Activated CD8-positive, alpha-beta T cell treated with anti-CD3 and anti-CD28 coated beads for 36 hours (primary cell): ENCODE data around the gene DTNBP1. TPM values are rescaled to one million over a fixed set of nuclear protein-coding genes. Genes with fewer than 3 reads are reported as not detected.

ENCODE experiments used
- ATAC-seq: fragments of 200-7000 bp; cut with Tn5 transposase; one replicate; pipeline ENCODE4 v1.10.0; 2021; ENCODE audit warnings: mild to moderate bottlenecking, moderate library complexity
- CTCF ChIA-PET: fragments of 350-600 bp; sonication (Branson Sonifier 250); formaldehyde crosslinking; loops from one replicate; lab custom pipeline; 2021; ENCODE audit warnings: antibody characterized with exemption; lab: Charles Lee
- POLR2A ChIA-PET: fragments of 350-600 bp; sonication (Branson Sonifier 250); formaldehyde crosslinking; loops from one replicate; lab custom pipeline; 2021; ENCODE audit warnings: antibody characterized with exemption; lab: Charles Lee
- DNase-seq: peaks from one replicate; pipeline ENCODE4 v3.0.0-alpha.2; 2020
- H3K27ac Mint-ChIP-seq: one replicate; pipeline ENCODE4 v1.8.0; 2021; ENCODE audit warnings: mild to moderate bottlenecking, mixed read lengths
- H3K27me3 Mint-ChIP-seq: one replicate; pipeline ENCODE4 v1.8.0; 2021; ENCODE audit warnings: mixed read lengths
- H3K36me3 Mint-ChIP-seq: one replicate; pipeline ENCODE4 v1.8.0; 2021; ENCODE audit warnings: low read depth, mixed read lengths
- H3K4me1 Mint-ChIP-seq: one replicate; pipeline ENCODE4 v1.8.0; 2021; ENCODE audit warnings: low read depth, mixed read lengths
- H3K4me3 Mint-ChIP-seq: one replicate; pipeline ENCODE4 v1.8.0; 2021; ENCODE audit warnings: mild to moderate bottlenecking, moderate library complexity, mixed read lengths
- H3K9me3 Mint-ChIP-seq: one replicate; pipeline ENCODE4 v1.8.0; 2021; ENCODE audit warnings: mixed read lengths
- CTCF ChIP-seq: fragments of 200-600 bp; IDR thresholded peaks from one replicate; pipeline ENCODE4 v1.8.0; 2022; ENCODE audit warnings: antibody characterized with exemption, mild to moderate bottlenecking
- intact Hi-C: fragments of 100-400 bp; cut with micrococcal nuclease; formaldehyde crosslinking; loops from one replicate; pipeline ENCODE4 v1.10.0; 2022
- total RNA-seq, 2 experiments: library from RNA; stranded (reverse); gene quantifications; one replicate each; pipeline ENCODE4 v1.2.3, GENCODE V29; 2021

The DTNBP1 gene
- total RNA-seq, 2 experiments from 2014 or later, result 12.6 to 14.6 TPM

GRCh38 chr6:15483060-15483459, 179.8 kb downstream of the DTNBP1 start:
- H3K9me3 Mint-ChIP-seq, result no peaks in the 10 kb centered on the region
- intact Hi-C loops, result no loop called here
- no peak for ATAC-seq

DNA sequence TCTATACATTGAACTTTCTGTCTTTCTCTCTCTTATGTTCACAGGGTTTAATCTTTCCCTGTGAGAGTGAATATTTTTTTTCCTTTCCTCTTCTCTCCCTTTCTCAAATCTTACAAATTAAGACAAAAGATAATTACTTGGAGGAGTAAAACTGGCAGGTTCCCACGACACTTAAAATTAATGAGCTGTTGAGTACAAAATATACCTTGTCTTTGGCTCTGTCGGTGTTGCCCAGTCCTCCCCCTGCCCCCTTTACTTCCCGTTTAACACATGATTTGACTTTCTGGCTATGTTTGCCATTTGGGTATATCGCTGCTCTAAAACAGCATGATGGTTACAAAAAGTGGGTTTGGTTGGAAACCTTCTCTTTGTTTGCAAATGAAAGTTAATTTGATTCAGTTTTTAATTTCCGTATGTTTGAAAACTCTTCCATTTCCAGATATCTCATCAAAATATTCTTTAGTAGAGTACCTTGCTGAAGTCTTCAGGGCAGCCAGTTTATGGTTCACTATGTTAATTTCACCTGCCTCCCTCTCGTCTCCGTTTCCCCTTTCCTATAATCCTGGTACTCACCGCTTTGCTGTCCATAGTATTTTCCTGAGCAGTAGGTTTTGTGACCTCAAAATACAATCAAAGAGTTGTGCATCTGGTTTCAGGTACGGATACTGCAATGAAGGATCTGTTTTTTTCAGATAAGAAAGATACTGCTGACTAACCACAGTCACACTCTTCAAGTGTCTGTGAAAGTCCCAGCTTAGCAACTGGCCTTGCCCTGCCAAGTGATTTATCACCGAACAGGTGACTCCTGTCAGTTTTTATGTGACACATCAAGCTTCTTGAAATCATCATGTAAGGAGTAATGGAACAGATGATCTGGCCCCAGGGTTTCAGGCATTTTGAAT, 181.2 kb downstream of the DTNBP1 start:
- no peaks in the 10 kb centered on the region for H3K9me3 Mint-ChIP-seq
- peak; percentile 56 for DNase-seq
- POLR2A ChIA-PET, result interaction anchor here (0.6 to 1.3 kb wide), 4 partner anchors 9 to 597 kb away, joined by 3 to 6 read pairs (median 4); no protein-coding TSS in a partner anchor

More at GRCh38 chr6:15483060-15483459, 179.8 kb downstream of the DTNBP1 start:
- no peak for TF ChIP-seq CTCF
- H3K27me3 Mint-ChIP-seq, result no peaks in the 10 kb centered on the region
- no peak overlapping the region for H3K27ac Mint-ChIP-seq
- ChIA-PET CTCF (no interaction called here), POLR2A (no interaction called here)
- DNase-seq, result no peak
- H3K4me3 Mint-ChIP-seq, result no peak overlapping the region
- peaks cover 41% of the 10 kb centered on the region for H3K4me1 Mint-ChIP-seq
- H3K36me3 Mint-ChIP-seq, result peaks cover 16% of the 10 kb centered on the region

DNA sequence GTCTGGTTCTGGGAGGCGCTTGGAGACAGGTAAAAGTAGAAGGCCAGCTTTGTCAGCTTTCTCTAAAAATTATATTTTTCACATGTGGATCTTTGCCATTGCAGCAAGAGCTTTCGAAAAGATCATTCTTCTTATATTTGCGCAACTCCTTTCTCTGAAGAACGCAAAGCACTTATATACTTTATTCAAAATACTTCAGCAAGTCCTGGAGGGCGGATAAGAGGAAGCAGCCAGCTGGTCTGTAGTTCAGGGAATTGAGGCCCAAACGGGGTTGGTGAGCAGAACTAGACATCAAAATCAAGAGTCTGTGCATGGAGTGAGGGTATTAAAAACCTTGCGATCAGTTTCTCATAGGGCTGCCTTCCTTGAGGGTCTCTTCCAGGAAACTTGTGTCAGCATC, 182.3 kb downstream of the DTNBP1 start:
- no peak overlapping the region for H3K4me3 Mint-ChIP-seq
- ChIA-PET POLR2A (interaction anchor here (1.3 kb wide), 1 partner anchor 10 kb away, joined by 6 read pairs; no protein-coding TSS in a partner anchor), CTCF (interaction anchor here (0.7 to 2.1 kb wide), 3 partner anchors 10 to 17 kb away, joined by 3 to 6 read pairs (median 4); no protein-coding TSS in a partner anchor)
- no peak overlapping the region for H3K27ac Mint-ChIP-seq
- H3K27me3 Mint-ChIP-seq, result no peaks in the 10 kb centered on the region
- DNase-seq (no peak), ATAC-seq (no peak)
- H3K36me3 Mint-ChIP-seq, result peaks cover 20% of the 10 kb centered on the region
- peaks cover 56% of the 10 kb centered on the region for H3K4me1 Mint-ChIP-seq
- intact Hi-C loops, result no loop called here
- TF ChIP-seq CTCF, result no peak
- H3K9me3 Mint-ChIP-seq, result no peaks in the 10 kb centered on the region

More for the DNA sequence above, 181.2 kb downstream of the DTNBP1 start:
- Mint-ChIP-seq H3K4me3 (no peak overlapping the region), H3K36me3 (peaks cover 16% of the 10 kb centered on the region), H3K4me1 (peaks cover 51% of the 10 kb centered on the region), H3K27me3 (no peaks in the 10 kb centered on the region), H3K27ac (peak overlapping the region; percentile 27)
- CTCF ChIA-PET, result interaction anchor here (0.7 to 2.1 kb wide), 4 partner anchors 9 to 24 kb away, joined by 3 to 6 read pairs (median 4); no protein-coding TSS in a partner anchor
- intact Hi-C loops, result no loop called here
- ATAC-seq, result peak; percentile 87
- no peak for TF ChIP-seq CTCF

DNA sequence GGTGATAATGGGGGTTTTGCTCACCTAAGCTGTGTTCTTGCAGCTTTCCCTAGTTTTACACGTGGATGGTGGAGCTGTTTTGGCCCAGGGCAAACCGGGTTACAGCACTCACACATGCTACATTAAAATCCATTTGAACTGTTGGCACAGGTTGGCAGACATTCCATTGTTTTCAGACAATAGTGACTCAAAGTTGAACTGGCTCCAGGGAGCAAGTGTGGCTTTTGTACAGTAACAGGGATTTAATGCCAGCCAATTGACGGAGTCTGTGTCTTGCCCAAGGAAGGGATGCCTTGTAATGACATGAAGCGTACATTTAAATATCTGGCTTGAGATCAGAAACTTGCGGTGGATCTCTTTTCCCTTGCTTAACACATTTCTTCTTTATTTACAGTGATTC, 183.1 kb downstream of the DTNBP1 start:
- ChIA-PET POLR2A (no interaction called here), CTCF (no interaction called here)
- H3K36me3 Mint-ChIP-seq, result peaks cover 28% of the 10 kb centered on the region
- no peak overlapping the region for H3K4me3 Mint-ChIP-seq
- no peak overlapping the region for H3K27ac Mint-ChIP-seq
- no peak for ATAC-seq
- peaks cover 59% of the 10 kb centered on the region for H3K4me1 Mint-ChIP-seq
- no peak for TF ChIP-seq CTCF
- H3K9me3 Mint-ChIP-seq, result no peaks in the 10 kb centered on the region
- intact Hi-C loops, result no loop called here
- no peaks in the 10 kb centered on the region for H3K27me3 Mint-ChIP-seq
- DNase-seq, result no peak

DNA sequence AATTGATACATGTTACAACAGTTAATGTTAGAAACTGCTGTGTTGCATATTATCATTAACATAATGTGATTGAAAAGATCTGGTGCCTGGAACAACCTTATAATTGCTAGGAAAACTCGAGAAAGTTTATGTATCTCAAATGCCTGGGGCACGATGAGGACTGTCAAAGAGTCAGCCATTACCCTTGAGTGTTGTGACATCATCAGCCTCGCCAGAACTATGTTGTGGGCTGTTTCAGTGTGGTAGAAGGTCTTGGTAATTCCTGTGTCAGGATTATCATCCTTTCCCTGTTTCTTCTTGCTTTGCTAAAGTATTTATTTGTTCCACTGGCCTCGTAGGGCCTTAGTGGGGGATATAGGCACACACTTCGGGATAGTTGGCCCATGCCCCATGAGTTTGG, 185.1 kb downstream of the DTNBP1 start:
- DNase-seq (no peak), ATAC-seq (no peak)
- Mint-ChIP-seq H3K27me3 (no peaks in the 10 kb centered on the region), H3K36me3 (peaks cover 34% of the 10 kb centered on the region), H3K27ac (no peak overlapping the region), H3K9me3 (no peaks in the 10 kb centered on the region), H3K4me1 (peaks cover 61% of the 10 kb centered on the region), H3K4me3 (no peak overlapping the region)
- no peak for TF ChIP-seq CTCF
- intact Hi-C loops, result no loop called here
- POLR2A ChIA-PET, result no interaction called here
- CTCF ChIA-PET, result no interaction called here
